Activated B cell treated with CpG ODN at 0.5 μM for 24 hours (primary cell): ENCODE data around the gene IL17C. TPM values are rescaled to one million over a fixed set of nuclear protein-coding genes. Genes with fewer than 3 reads are reported as not detected.

ENCODE experiments used
- ATAC-seq: fragments of 200-7000 bp; cut with Tn5 transposase; one replicate; pipeline ENCODE4 v1.10.0; 2021; ENCODE audit warnings: low read depth, mild to moderate bottlenecking, moderate library complexity
- CTCF ChIA-PET: fragments of 350-600 bp; sonication (Branson Sonifier 250); formaldehyde crosslinking; loops from one replicate; lab custom pipeline; 2021; ENCODE audit warnings: antibody characterized with exemption; lab: Charles Lee
- POLR2A ChIA-PET: fragments of 350-600 bp; sonication (Branson Sonifier 250); formaldehyde crosslinking; loops from one replicate; lab custom pipeline; 2021; ENCODE audit warnings: antibody characterized with exemption; lab: Charles Lee
- DNase-seq: peaks from one replicate; pipeline ENCODE4 v3.0.0; 2022
- H3K27ac Mint-ChIP-seq: one replicate; pipeline ENCODE4 v1.8.0; 2020; ENCODE audit warnings: mixed read lengths
- H3K27me3 Mint-ChIP-seq: one replicate; pipeline ENCODE4 v1.8.0; 2021; ENCODE audit warnings: mixed read lengths
- H3K36me3 Mint-ChIP-seq: one replicate; pipeline ENCODE4 v1.8.0; 2021; ENCODE audit warnings: low read depth, mixed read lengths
- H3K4me1 Mint-ChIP-seq: one replicate; pipeline ENCODE4 v1.8.0; 2021; ENCODE audit warnings: mixed read lengths
- H3K4me3 Mint-ChIP-seq: one replicate; pipeline ENCODE4 v1.8.0; 2020; ENCODE audit warnings: mild to moderate bottlenecking, mixed read lengths
- H3K9me3 Mint-ChIP-seq: one replicate; pipeline ENCODE4 v1.8.0; 2020; ENCODE audit warnings: mixed read lengths
- intact Hi-C: fragments of 100-400 bp; cut with micrococcal nuclease; formaldehyde crosslinking; loops from one replicate; pipeline ENCODE4 v1.15.1; 2024
- total RNA-seq: library from RNA; stranded (reverse); gene quantifications from 2 replicates; pipeline ENCODE4 v1.2.3, GENCODE V29; 2022
- TF ChIP-seq, protein P1 (sequence below): fragments of 200-600 bp; IDR thresholded peaks from one replicate; pipeline ENCODE4 v1.8.0; 2022; ENCODE audit warnings: antibody characterized with exemption, mild to moderate bottlenecking

The IL17C gene
- total RNA-seq, 1 donor from 2014 or later, result 0.69 TPM

DNA sequence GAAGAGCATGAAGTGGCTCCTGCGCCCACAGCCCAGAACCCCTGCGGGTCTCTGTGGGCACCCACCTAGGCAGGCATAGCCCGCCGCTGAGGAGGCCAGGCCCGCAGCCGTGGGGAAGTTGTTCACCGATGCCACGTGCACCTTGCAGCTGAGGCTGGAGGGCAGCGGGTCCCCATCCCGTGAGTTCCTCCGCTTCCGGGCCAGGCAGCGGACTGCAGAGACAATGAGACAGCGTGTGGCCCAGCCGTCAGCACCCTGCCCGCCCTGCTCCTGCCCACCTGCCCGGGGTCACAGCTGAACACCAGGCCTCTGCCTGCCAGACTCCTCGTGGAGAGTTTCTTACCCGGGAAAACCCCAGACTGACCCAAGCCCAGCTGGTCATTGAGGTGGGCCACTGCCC lies 19.0 kb downstream of the IL17C start:
- H3K4me1 Mint-ChIP-seq, result peaks cover 19% of the 10 kb centered on the region
- ChIA-PET POLR2A (interaction anchor here (0.6 to 1.1 kb wide), 2 partner anchors 9 to 1213 kb away, joined by 4 to 13 read pairs; no protein-coding TSS in a partner anchor), CTCF (no interaction called here)
- DNase-seq (no peak), ATAC-seq (no peak)
- TF ChIP-seq, protein P1, sequence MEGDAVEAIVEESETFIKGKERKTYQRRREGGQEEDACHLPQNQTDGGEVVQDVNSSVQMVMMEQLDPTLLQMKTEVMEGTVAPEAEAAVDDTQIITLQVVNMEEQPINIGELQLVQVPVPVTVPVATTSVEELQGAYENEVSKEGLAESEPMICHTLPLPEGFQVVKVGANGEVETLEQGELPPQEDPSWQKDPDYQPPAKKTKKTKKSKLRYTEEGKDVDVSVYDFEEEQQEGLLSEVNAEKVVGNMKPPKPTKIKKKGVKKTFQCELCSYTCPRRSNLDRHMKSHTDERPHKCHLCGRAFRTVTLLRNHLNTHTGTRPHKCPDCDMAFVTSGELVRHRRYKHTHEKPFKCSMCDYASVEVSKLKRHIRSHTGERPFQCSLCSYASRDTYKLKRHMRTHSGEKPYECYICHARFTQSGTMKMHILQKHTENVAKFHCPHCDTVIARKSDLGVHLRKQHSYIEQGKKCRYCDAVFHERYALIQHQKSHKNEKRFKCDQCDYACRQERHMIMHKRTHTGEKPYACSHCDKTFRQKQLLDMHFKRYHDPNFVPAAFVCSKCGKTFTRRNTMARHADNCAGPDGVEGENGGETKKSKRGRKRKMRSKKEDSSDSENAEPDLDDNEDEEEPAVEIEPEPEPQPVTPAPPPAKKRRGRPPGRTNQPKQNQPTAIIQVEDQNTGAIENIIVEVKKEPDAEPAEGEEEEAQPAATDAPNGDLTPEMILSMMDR, result no peak
- no peaks in the 10 kb centered on the region for H3K27me3 Mint-ChIP-seq
- H3K9me3 Mint-ChIP-seq, result no peaks in the 10 kb centered on the region
- H3K27ac Mint-ChIP-seq, result no peak overlapping the region
- no peak overlapping the region for H3K4me3 Mint-ChIP-seq
- intact Hi-C loops, result no loop called here
- peaks cover 35% of the 10 kb centered on the region for H3K36me3 Mint-ChIP-seq

DNA sequence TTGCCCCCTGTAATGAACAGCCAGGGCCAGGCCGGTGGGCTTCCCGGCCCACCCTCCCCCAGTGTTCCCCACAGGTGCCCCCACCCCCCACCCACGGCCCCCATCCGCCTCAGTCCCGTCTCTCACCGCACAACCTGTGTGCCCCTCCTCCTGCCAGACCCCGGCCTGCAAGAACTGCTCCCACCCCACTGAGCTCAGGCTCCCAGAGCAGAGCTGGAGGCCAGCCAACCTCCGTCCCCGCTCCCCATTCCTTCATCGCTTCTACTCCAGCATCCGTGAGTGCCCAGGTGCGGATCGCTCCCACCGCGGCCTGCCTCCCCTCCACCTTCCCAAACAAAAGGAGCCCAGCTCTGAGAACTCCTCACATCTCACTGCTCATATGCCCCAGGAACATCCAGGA lies 20.3 kb downstream of the IL17C start:
- DNase-seq (no peak), ATAC-seq (no peak)
- ChIA-PET CTCF (no interaction called here), POLR2A (interaction anchor here (1.1 kb wide), 1 partner anchor 10 kb away, joined by 13 read pairs; no protein-coding TSS in a partner anchor)
- H3K36me3 Mint-ChIP-seq, result peaks cover 36% of the 10 kb centered on the region
- intact Hi-C loops, result no loop called here
- no peak overlapping the region for H3K27ac Mint-ChIP-seq
- no peaks in the 10 kb centered on the region for H3K9me3 Mint-ChIP-seq
- H3K4me3 Mint-ChIP-seq, result no peak overlapping the region
- peaks cover 19% of the 10 kb centered on the region for H3K4me1 Mint-ChIP-seq
- no peaks in the 10 kb centered on the region for H3K27me3 Mint-ChIP-seq
- TF ChIP-seq, protein P1, result no peak

DNA sequence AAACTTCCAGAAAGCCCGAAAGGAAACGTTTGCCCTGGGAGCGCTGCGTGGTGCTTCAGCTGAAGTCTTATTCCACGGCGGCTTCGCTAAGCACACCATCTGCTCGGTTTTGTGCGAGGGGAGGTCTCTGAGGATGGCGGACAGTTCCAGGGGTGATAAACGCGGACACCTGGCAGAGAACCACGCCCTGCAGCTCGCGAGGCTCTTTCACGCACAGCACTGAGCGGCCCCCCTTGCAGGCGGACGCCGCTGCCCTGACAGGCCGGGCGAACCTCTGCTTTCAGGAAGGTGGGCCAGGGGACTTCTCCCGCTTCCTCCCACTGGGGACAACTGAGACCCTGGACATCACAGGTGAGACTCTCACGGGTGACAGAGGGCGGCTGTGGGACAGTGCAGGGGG lies 20.8 kb downstream of the IL17C start:
- no peaks in the 10 kb centered on the region for H3K27me3 Mint-ChIP-seq
- no peak overlapping the region for H3K4me3 Mint-ChIP-seq
- peaks cover 35% of the 10 kb centered on the region for H3K36me3 Mint-ChIP-seq
- DNase-seq, result no peak
- TF ChIP-seq, protein P1, result no peak
- peaks cover 22% of the 10 kb centered on the region for H3K4me1 Mint-ChIP-seq
- CTCF ChIA-PET, result no interaction called here
- H3K27ac Mint-ChIP-seq, result no peak overlapping the region
- POLR2A ChIA-PET, result no interaction called here
- H3K9me3 Mint-ChIP-seq, result no peaks in the 10 kb centered on the region
- intact Hi-C loops, result no loop called here
- no peak for ATAC-seq

DNA sequence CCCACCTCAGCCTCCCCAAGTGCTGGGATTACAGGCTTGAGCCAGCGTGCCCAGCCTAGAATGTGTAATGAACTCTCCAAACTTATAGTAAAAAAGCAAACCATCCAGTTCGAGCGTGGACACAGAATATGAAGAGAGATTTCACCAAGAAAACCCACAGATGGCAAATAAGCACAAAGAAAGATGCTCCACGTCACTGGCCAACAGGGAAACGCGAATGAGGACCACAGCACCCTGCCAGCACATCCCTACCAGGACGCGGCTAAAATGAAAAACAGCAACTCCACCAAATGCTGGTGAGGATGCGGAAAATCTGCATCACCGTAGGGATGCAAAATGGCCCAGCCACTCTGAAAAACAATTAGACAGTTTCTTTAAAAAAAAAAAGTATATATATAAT lies 23.1 kb downstream of the IL17C start:
- intact Hi-C loops, result loop anchor here (5.0 kb wide), 1 partner anchor 121 kb away; no protein-coding TSS in a partner anchor
- Mint-ChIP-seq H3K4me1 (peaks cover 31% of the 10 kb centered on the region), H3K36me3 (peaks cover 20% of the 10 kb centered on the region), H3K27me3 (no peaks in the 10 kb centered on the region), H3K9me3 (no peaks in the 10 kb centered on the region), H3K4me3 (peak overlapping the region; percentile 44), H3K27ac (peak overlapping the region; percentile 59)
- ChIA-PET CTCF (no interaction called here), POLR2A (interaction anchor here (1.1 to 1.6 kb wide), 2 partner anchors 9 to 24 kb away, joined by 4 read pairs; no protein-coding TSS in a partner anchor)
- ATAC-seq, result no peak
- TF ChIP-seq, protein P1, result no peak
- DNase-seq, result no peak

DNA sequence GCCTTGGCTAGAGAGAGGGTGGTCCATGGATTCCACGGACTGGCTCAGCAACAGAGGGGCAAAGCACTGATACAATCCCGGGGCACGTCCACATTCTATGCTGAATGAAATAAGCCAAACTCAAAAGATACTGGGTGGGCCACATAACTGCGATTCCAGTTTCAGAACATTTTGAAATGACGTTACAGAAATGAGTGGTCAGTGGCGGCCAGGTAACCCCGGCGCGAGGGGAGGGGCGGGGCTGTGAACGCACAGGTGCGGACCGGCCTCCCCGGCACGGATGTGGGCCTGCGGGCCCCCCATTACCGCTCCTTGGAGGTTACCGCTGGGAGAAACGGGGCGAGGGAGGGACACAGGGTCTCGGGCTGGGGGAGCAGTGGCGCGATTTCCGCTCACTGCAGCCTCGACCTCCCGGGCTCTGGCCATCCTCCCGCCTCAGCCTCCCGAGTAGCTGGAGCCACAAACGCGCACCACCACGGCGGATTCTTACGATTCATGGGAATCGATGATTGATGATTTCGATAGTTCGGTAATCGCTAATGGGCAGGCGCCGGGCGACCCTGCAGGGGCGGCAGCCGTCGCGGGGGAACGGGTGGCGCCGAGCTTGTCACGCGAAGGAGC lies 24.0 kb downstream of the IL17C start:
- Mint-ChIP-seq H3K4me1 (peaks cover 31% of the 10 kb centered on the region), H3K27ac (peak overlapping the region; percentile 75), H3K4me3 (peak overlapping the region; percentile 89), H3K27me3 (no peaks in the 10 kb centered on the region), H3K36me3 (peaks cover 16% of the 10 kb centered on the region), H3K9me3 (no peaks in the 10 kb centered on the region)
- intact Hi-C loops, result loop anchor here (2.0 to 5.0 kb wide), 2 partner anchors 38 to 120 kb away; no protein-coding TSS in a partner anchor
- TF ChIP-seq, protein P1, result no peak
- POLR2A ChIA-PET, result interaction anchor here (0.5 to 3.5 kb wide), 11 partner anchors 9 to 164 kb away, joined by 3 to 32 read pairs (median 5); partner anchors contain the start of genes APRT and CYBA
- CTCF ChIA-PET, result no interaction called here
- DNase-seq (no peak), ATAC-seq (peak; percentile 0)
